Neuron (in vitro differentiated cells): ENCODE results near the gene SLC39A6.

Experiments used
- H2AFZ ChIP-seq: one replicate; pipeline ENCODE4 v1.6.1; 2013; ENCODE audit warnings: low read depth, mild to moderate bottlenecking, inconsistent platforms, low read length, moderate library complexity
- H3K27me3 ChIP-seq: one replicate; pipeline ENCODE4 v1.6.1; 2013; ENCODE audit warnings: low read length; ENCODE audit not compliant: insufficient read depth
- H3K36me3 ChIP-seq: one replicate; pipeline ENCODE4 v1.6.1; 2013; ENCODE audit warnings: low read length; ENCODE audit not compliant: insufficient read depth
- H3K4me1 ChIP-seq: one replicate; pipeline ENCODE4 v1.6.1; 2013; ENCODE audit warnings: low read length; ENCODE audit not compliant: insufficient read depth
- H3K4me3 ChIP-seq: 2 replicates; pipeline ENCODE4 v1.5.1; 2013; ENCODE audit warnings: mild to moderate bottlenecking, low read length, moderate library complexity
- H3K9me3 ChIP-seq: one replicate; pipeline ENCODE4 v1.6.1; 2013; ENCODE audit warnings: low read length

SLC39A6 gene

GRCh38 chr18:36153771-36154170 lies 24.6 kb upstream of the SLC39A6 start:
- Histone ChIP-seq H3K9me3 (no peaks in the 10 kb centered on the region), H3K4me3 (no peak overlapping the region), H3K4me1 (no peaks in the 10 kb centered on the region), H2AFZ (no peak overlapping the region), H3K27me3 (no peaks in the 10 kb centered on the region), H3K36me3 (peaks cover 90% of the 10 kb centered on the region)

DNA sequence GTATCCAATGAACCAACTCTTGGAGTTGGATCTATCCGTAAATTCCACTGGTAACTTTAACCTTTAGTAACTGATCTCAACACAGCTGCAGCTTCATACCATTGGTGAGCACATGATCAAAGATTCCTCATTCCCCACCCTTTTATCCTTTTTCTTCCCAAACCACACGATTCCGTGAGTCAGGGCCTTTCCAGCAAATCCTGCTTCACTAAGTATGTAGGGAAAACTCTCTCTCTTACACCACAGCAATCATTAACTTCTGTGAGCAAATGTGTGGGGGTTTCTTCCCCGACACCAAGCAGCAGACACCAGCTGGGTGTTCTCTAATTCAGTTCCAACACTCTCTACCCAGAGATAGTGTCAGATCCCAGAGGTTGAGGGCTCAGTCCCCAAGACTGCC lies 24.1 kb upstream of the SLC39A6 start:
- Histone ChIP-seq H3K36me3 (peaks cover 90% of the 10 kb centered on the region), H3K27me3 (no peaks in the 10 kb centered on the region), H3K4me1 (no peaks in the 10 kb centered on the region), H3K9me3 (no peaks in the 10 kb centered on the region), H2AFZ (no peak overlapping the region), H3K4me3 (no peak overlapping the region)

DNA sequence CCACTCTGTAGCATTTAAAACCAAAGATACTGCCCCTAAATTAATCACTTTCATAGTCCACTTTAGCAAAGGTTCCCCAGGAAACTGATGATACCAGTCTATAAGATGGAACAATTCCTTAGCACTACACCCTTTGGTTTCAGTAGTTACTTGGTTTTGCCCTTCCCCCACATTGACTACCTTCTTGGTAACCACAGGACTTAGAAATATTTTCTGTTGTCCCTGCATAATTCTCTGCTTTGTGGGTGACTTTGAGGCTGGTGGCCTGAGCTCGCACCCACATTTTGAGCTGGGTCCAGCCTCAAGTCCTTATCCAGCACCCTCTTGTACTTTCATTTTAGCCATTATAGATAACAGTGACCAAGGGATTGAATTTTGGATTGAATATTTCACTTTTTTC lies 23.6 kb upstream of the SLC39A6 start:
- Histone ChIP-seq H3K4me3 (no peak overlapping the region), H2AFZ (no peak overlapping the region), H3K36me3 (peaks cover 89% of the 10 kb centered on the region), H3K9me3 (no peaks in the 10 kb centered on the region), H3K4me1 (no peaks in the 10 kb centered on the region), H3K27me3 (no peaks in the 10 kb centered on the region)

DNA sequence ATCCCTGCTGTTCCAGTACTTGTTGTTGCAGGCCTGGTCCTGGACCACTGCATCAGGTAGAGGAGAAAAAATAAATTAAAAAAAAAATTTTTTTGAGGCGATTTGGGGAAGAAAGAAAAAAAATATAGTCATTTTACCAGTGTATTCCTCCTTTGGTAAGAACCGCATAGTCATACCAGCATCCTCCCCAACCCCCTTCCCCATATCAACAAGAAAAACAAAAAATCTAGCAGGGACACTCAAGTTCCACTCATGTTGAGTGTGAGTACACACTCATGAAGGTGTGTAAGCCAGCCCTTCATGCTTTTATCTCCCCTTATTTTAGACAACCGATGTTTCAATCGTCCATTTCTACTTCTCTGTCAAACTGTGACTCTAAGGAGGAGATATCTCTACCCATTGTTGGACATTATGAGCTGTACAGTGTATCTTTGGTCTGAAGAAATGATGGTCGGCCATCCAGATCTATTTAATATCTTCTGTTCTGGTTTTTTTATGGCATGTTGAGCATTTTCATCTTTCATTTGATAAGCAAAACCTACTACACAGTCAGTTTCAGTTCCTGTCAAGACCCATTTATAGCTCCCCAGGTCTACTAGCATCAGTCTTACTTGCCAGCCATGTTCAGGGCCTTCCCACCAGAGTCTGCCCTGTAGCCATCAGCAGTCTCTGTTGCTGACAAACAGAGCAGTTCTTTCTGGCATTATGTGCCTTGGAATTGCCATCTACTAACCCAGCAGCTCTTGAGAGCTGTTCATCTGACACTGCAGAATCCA lies 20.6 kb upstream of the SLC39A6 start:
- Histone ChIP-seq H3K36me3 (peaks cover 89% of the 10 kb centered on the region), H3K4me3 (no peak overlapping the region), H3K9me3 (no peaks in the 10 kb centered on the region), H3K27me3 (no peaks in the 10 kb centered on the region), H2AFZ (no peak overlapping the region), H3K4me1 (no peaks in the 10 kb centered on the region)

DNA sequence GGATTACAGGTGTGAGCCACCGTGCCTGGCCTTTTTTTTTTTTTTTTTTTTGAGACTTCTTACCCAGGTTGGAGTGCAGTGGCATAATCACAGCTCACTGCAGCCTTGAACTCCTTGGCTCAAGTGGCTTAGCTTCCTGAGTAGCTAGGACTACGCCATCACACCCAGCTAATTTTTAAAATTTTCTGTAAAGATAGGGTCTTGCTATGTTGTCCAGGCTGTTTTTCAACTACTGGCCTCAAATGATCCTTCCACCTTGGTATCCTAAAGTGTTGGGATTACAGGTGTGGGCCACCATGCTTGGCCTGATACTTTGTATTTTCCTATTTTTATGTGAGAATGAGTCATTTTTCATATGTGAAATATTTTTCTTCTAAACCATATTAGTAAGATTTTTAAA lies 14.3 kb upstream of the SLC39A6 start:
- no peaks in the 10 kb centered on the region for H3K9me3 ChIP-seq
- H3K4me3 ChIP-seq: no peak overlapping the region
- no peaks in the 10 kb centered on the region for H3K4me1 ChIP-seq
- H3K36me3 ChIP-seq: peaks cover 82% of the 10 kb centered on the region
- no peaks in the 10 kb centered on the region for H3K27me3 ChIP-seq
- no peak overlapping the region for H2AFZ ChIP-seq

- Histone ChIP-seq H3K27me3 (no peaks in the 10 kb centered on the region), H3K36me3 (peaks cover 82% of the 10 kb centered on the region), H2AFZ (no peak overlapping the region), H3K9me3 (no peaks in the 10 kb centered on the region), H3K4me1 (no peaks in the 10 kb centered on the region), H3K4me3 (no peak overlapping the region)
These were observed 13.6 kb upstream of the SLC39A6 start for GRCh38 chr18:36142751-36143150.

DNA sequence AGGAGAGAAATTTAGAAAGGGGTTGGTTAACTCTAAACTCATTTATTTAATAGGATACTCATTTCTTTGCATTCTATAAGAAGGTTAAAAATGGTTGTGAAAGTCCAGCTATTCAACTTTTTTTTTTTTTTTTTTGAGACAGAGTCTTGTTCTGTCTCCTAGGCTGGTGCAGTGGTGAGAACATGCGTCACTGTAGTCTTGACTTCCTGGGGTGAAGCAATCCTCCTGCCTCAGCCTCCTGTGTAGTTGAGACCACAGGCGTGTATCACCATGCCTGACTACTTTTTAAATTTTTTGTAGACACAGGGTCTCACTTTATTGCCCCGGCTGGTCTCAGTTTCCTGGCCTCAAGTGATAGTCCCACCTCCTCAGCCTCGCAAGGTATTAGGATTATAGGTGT lies 12.4 kb upstream of the SLC39A6 start:
- no peak overlapping the region for H3K4me3 ChIP-seq
- no peaks in the 10 kb centered on the region for H3K27me3 ChIP-seq
- H3K9me3 ChIP-seq: no peaks in the 10 kb centered on the region
- H3K4me1 ChIP-seq: no peaks in the 10 kb centered on the region
- no peak overlapping the region for H2AFZ ChIP-seq
- H3K36me3 ChIP-seq: peaks cover 82% of the 10 kb centered on the region

GRCh38 chr18:36139245-36139644 lies 10.1 kb upstream of the SLC39A6 start:
- peaks cover 77% of the 10 kb centered on the region for H3K36me3 ChIP-seq
- H3K4me1 ChIP-seq: no peaks in the 10 kb centered on the region

GRCh38 chr18:36135264-36135663 lies 6.1 kb upstream of the SLC39A6 start:
- H3K27me3 ChIP-seq: no peaks in the 10 kb centered on the region

More at GRCh38 chr18:36139245-36139644, 10.1 kb upstream of the SLC39A6 start:
- H3K4me3 ChIP-seq: no peak overlapping the region
- H2AFZ ChIP-seq: no peak overlapping the region
- H3K9me3 ChIP-seq: no peaks in the 10 kb centered on the region
- H3K27me3 ChIP-seq: no peaks in the 10 kb centered on the region

DNA sequence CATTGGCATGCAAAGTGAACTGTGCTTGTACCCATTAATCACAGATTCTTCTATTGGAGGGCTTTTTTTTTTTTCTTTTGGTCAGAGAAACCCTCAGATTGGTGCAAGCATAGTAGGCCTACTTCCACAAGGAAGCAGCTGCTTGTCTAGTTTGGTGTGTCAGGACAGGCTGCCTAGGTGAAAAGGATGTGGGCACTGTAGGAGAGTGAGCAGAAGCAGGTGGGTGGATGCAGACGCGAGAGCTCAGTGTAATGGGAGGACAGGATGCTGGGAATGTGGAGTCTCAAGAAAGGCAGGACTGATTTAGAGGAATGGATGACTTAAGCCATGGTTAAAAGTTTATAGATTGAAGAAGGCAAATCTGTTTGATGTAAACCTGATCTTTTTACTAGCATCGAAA lies 3.6 kb upstream of the SLC39A6 start:
- Histone ChIP-seq H3K4me1 (peaks cover 15% of the 10 kb centered on the region), H2AFZ (no peak overlapping the region), H3K36me3 (peaks cover 34% of the 10 kb centered on the region), H3K9me3 (no peaks in the 10 kb centered on the region), H3K4me3 (no peak overlapping the region), H3K27me3 (no peaks in the 10 kb centered on the region)

More at GRCh38 chr18:36135264-36135663, 6.1 kb upstream of the SLC39A6 start:
- Histone ChIP-seq H3K36me3 (peaks cover 53% of the 10 kb centered on the region), H3K9me3 (no peaks in the 10 kb centered on the region), H3K4me3 (no peak overlapping the region), H2AFZ (no peak overlapping the region), H3K4me1 (peaks cover 11% of the 10 kb centered on the region)

- peaks cover 21% of the 10 kb centered on the region for H3K4me1 ChIP-seq
- peaks cover 29% of the 10 kb centered on the region for H3K36me3 ChIP-seq
- H3K4me3 ChIP-seq: peak overlapping the region; percentile 78
- H2AFZ ChIP-seq: no peak overlapping the region
- H3K27me3 ChIP-seq: no peaks in the 10 kb centered on the region
- no peaks in the 10 kb centered on the region for H3K9me3 ChIP-seq
These were observed 2.7 kb upstream of the SLC39A6 start for GRCh38 chr18:36131692-36132483.

- peaks cover 30% of the 10 kb centered on the region for H3K36me3 ChIP-seq
- peak overlapping the region; percentile 78 for H3K4me3 ChIP-seq
- H3K9me3 ChIP-seq: no peaks in the 10 kb centered on the region
- H2AFZ ChIP-seq: no peak overlapping the region
- no peaks in the 10 kb centered on the region for H3K27me3 ChIP-seq
- peaks cover 22% of the 10 kb centered on the region for H3K4me1 ChIP-seq
These were observed 1.9 kb upstream of the SLC39A6 start for GRCh38 chr18:36130883-36131653.
